HEK293 (cell line): ENCODE measurements around the gene ENTPD3.

Experiments
- CTCF ChIA-PET: fragments of 350-600 bp; formaldehyde crosslinking; extraction: SDS; loops from one replicate; lab custom pipeline; 2021; ENCODE audit warnings: antibody characterized with exemption; lab: Yijun Ruan, JAX
- POLR2A ChIA-PET: fragments of 300-600 bp; formaldehyde crosslinking; extraction: SDS; loops from one replicate; lab custom pipeline; 2020; ENCODE audit warnings: antibody characterized with exemption, inconsistent platforms; lab: Yijun Ruan, JAX
- H3K27ac ChIP-seq: fragments of 200-500 bp; sonication (Bioruptor generic); 2 replicates; pipeline ENCODE4 v1.5.1; 2014; ENCODE audit warnings: low read depth, low read length, control low read depth, inconsistent platforms; ENCODE audit errors: extremely low read depth
- H3K36me3 ChIP-seq, 2 experiments: fragments of 200-500 bp in 1 of 2; sonication (Bioruptor generic) in 1 of 2; 1 replicate in 1 of 2; 2 replicates in 1 of 2; pipeline ENCODE4 v1.5.1; 2014 to 2017; ENCODE audit warnings: inconsistent platforms in 2 of 2, low read length in 2 of 2; ENCODE audit not compliant: control insufficient read depth in 2 of 2, insufficient read depth in 1 of 2
- H3K4me1 ChIP-seq: fragments of 200-500 bp; sonication (Bioruptor generic); 2 replicates; pipeline ENCODE4 v1.5.1; 2014; ENCODE audit warnings: mild to moderate bottlenecking, low read length, inconsistent platforms; ENCODE audit not compliant: control insufficient read depth, insufficient read depth
- H3K4me3 ChIP-seq: 2 replicates; pipeline ENCODE4 v1.5.1; 2011; ENCODE audit warnings: low read depth, mild to moderate bottlenecking, control low read depth, low read length, moderate library complexity
- H3K9me3 ChIP-seq: fragments of 200-500 bp; sonication (Bioruptor generic); 2 replicates; pipeline ENCODE4 v1.5.1; 2014; ENCODE audit warnings: low read depth, low read length, inconsistent platforms; ENCODE audit not compliant: control insufficient read depth, insufficient read depth
- BCL11A ChIP-seq: fragments of 450-650 bp; formaldehyde crosslinking; IDR thresholded peaks from 2 replicates; pipeline ENCODE4 v1.5.1; 2016; ENCODE audit warnings: low read depth, missing biosample characterization, missing genetic modification characterization
- GFI1B ChIP-seq: fragments of 450-650 bp; formaldehyde crosslinking; IDR thresholded peaks from 2 replicates; pipeline ENCODE4 v1.5.1; 2016; ENCODE audit warnings: missing biosample characterization, missing genetic modification characterization
- KLF1 ChIP-seq: fragments of 450-650 bp; formaldehyde crosslinking; IDR thresholded peaks from 2 replicates; pipeline ENCODE4 v1.5.1; 2016; ENCODE audit warnings: missing biosample characterization, missing genetic modification characterization
- KLF16 ChIP-seq: fragments of 450-650 bp; formaldehyde crosslinking; IDR thresholded peaks from 2 replicates; pipeline ENCODE4 v1.5.1; 2017; ENCODE audit warnings: missing biosample characterization, missing genetic modification characterization
- MEIS1 ChIP-seq: sonication (generic); formaldehyde crosslinking; IDR thresholded peaks from 2 replicates; pipeline ENCODE4 v1.8.1; 2022; ENCODE audit warnings: missing genetic modification reagents, mild to moderate bottlenecking, borderline replicate concordance
- YY1 ChIP-seq: fragments of 450-650 bp; formaldehyde crosslinking; IDR thresholded peaks from 2 replicates; pipeline ENCODE4 v1.5.1; 2018; ENCODE audit warnings: missing biosample characterization, missing genetic modification characterization
- ZBTB6 ChIP-seq: fragments of 450-650 bp; formaldehyde crosslinking; IDR thresholded peaks from 2 replicates; pipeline ENCODE4 v1.5.1; 2017; ENCODE audit warnings: missing biosample characterization, missing genetic modification characterization
- ZFP3 ChIP-seq: fragments of 450-650 bp; formaldehyde crosslinking; IDR thresholded peaks from 2 replicates; pipeline ENCODE4 v1.5.1; 2016; ENCODE audit warnings: low read depth, missing biosample characterization, missing genetic modification characterization
- ZNF10 ChIP-seq: fragments of 450-650 bp; formaldehyde crosslinking; IDR thresholded peaks from 2 replicates; pipeline ENCODE4 v1.5.1; 2017; ENCODE audit warnings: missing biosample characterization, missing genetic modification characterization
- ZNF146 ChIP-seq: fragments of 450-650 bp; formaldehyde crosslinking; IDR thresholded peaks from 2 replicates; pipeline ENCODE4 v1.5.1; 2016; ENCODE audit warnings: missing biosample characterization, missing genetic modification characterization
- ZNF157 ChIP-seq: fragments of 450-650 bp; formaldehyde crosslinking; IDR thresholded peaks from 2 replicates; pipeline ENCODE4 v1.5.1; 2016; ENCODE audit warnings: missing biosample characterization, missing genetic modification characterization
- ZNF184 ChIP-seq: fragments of 450-650 bp; IDR thresholded peaks from 2 replicates; pipeline ENCODE4 v1.5.1; 2018; ENCODE audit warnings: missing biosample characterization, mild to moderate bottlenecking, missing genetic modification characterization
- ZNF2 ChIP-seq: fragments of 450-650 bp; formaldehyde crosslinking; IDR thresholded peaks from 2 replicates; pipeline ENCODE4 v1.5.1; 2016; ENCODE audit warnings: missing biosample characterization, missing genetic modification characterization
- ZNF324 ChIP-seq: fragments of 450-650 bp; formaldehyde crosslinking; IDR thresholded peaks from 2 replicates; pipeline ENCODE4 v1.5.1; 2016; ENCODE audit warnings: missing biosample characterization, missing genetic modification characterization
- ZNF366 ChIP-seq: fragments of 450-650 bp; formaldehyde crosslinking; conservative IDR thresholded peaks from 2 replicates; pipeline ENCODE4 v1.5.1; 2016; ENCODE audit warnings: missing biosample characterization, missing genetic modification characterization
- ZNF521 ChIP-seq: fragments of 450-650 bp; formaldehyde crosslinking; IDR thresholded peaks from 2 replicates; pipeline ENCODE4 v1.5.1; 2017; ENCODE audit warnings: missing biosample characterization, mild to moderate bottlenecking, missing genetic modification characterization
- ZNF530 ChIP-seq: fragments of 450-650 bp; formaldehyde crosslinking; IDR thresholded peaks from 2 replicates; pipeline ENCODE4 v1.5.1; 2016; ENCODE audit warnings: low read depth, missing biosample characterization, missing genetic modification characterization
- ZNF623 ChIP-seq: fragments of 450-650 bp; formaldehyde crosslinking; IDR thresholded peaks from 2 replicates; pipeline ENCODE4 v1.5.1; 2016; ENCODE audit warnings: missing biosample characterization, missing genetic modification characterization
- ZNF626 ChIP-seq: fragments of 450-650 bp; sonication (Bioruptor Pico); formaldehyde crosslinking; IDR thresholded peaks from 2 replicates; pipeline ENCODE4 v1.5.1; 2018; ENCODE audit warnings: missing biosample characterization, missing genetic modification characterization, inconsistent platforms
- ZXDB ChIP-seq: fragments of 450-650 bp; formaldehyde crosslinking; IDR thresholded peaks from 2 replicates; pipeline ENCODE4 v1.5.1; 2016; ENCODE audit warnings: missing biosample characterization, missing genetic modification characterization
- TF ChIP-seq, protein P1 (sequence below): fragments of 450-650 bp; formaldehyde crosslinking; IDR thresholded peaks from 2 replicates; pipeline ENCODE4 v1.5.1; 2016; ENCODE audit warnings: missing biosample characterization, missing genetic modification characterization
- TF ChIP-seq, protein P2 (sequence below): fragments of 450-650 bp; formaldehyde crosslinking; IDR thresholded peaks from 2 replicates; pipeline ENCODE4 v1.5.1; 2016; ENCODE audit warnings: missing biosample characterization, missing genetic modification characterization, low read depth
- TF ChIP-seq, protein P3 (sequence below): fragments of 450-650 bp; formaldehyde crosslinking; IDR thresholded peaks from 2 replicates; pipeline ENCODE4 v1.5.1; 2017; ENCODE audit warnings: missing biosample characterization, missing genetic modification characterization
- TF ChIP-seq, protein P4 (sequence below): fragments of 450-650 bp; formaldehyde crosslinking; IDR thresholded peaks from 2 replicates; pipeline ENCODE4 v1.5.1; 2016; ENCODE audit warnings: missing biosample characterization, missing genetic modification characterization
- TF ChIP-seq, protein P5 (sequence below): fragments of 450-650 bp; formaldehyde crosslinking; IDR thresholded peaks from 2 replicates; pipeline ENCODE4 v1.5.1; 2016; ENCODE audit warnings: missing biosample characterization, missing genetic modification characterization
- TF ChIP-seq, protein P6 (sequence below): fragments of 450-650 bp; formaldehyde crosslinking; IDR thresholded peaks from 2 replicates; pipeline ENCODE4 v1.5.1; 2016; ENCODE audit warnings: missing biosample characterization, missing genetic modification characterization

Gene ENTPD3

DNA sequence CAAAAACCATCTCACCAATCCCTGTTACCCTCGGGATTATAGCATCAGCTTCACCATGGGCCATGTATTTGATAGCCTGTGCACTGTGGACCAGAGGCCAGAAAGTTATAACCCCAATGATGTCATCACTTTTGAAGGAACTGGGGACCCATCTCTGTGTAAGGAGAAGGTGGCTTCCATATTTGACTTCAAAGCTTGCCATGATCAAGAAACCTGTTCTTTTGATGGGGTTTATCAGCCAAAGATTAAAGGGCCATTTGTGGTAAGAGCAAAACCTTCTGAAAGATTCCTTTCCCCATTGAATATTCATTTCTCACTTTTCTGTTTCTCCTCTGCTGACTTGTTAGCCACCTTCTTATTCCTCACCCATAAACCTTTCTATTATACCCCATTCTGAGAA lies 35.9 kb downstream of the ENTPD3 start:
- TF ChIP-seq, protein P1, sequence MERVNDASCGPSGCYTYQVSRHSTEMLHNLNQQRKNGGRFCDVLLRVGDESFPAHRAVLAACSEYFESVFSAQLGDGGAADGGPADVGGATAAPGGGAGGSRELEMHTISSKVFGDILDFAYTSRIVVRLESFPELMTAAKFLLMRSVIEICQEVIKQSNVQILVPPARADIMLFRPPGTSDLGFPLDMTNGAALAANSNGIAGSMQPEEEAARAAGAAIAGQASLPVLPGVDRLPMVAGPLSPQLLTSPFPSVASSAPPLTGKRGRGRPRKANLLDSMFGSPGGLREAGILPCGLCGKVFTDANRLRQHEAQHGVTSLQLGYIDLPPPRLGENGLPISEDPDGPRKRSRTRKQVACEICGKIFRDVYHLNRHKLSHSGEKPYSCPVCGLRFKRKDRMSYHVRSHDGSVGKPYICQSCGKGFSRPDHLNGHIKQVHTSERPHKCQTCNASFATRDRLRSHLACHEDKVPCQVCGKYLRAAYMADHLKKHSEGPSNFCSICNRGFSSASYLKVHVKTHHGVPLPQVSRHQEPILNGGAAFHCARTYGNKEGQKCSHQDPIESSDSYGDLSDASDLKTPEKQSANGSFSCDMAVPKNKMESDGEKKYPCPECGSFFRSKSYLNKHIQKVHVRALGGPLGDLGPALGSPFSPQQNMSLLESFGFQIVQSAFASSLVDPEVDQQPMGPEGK (tag by site-specific recombination), result no peak
- TF ChIP-seq, protein P2, sequence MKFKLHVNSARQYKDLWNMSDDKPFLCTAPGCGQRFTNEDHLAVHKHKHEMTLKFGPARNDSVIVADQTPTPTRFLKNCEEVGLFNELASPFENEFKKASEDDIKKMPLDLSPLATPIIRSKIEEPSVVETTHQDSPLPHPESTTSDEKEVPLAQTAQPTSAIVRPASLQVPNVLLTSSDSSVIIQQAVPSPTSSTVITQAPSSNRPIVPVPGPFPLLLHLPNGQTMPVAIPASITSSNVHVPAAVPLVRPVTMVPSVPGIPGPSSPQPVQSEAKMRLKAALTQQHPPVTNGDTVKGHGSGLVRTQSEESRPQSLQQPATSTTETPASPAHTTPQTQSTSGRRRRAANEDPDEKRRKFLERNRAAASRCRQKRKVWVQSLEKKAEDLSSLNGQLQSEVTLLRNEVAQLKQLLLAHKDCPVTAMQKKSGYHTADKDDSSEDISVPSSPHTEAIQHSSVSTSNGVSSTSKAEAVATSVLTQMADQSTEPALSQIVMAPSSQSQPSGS (tag by site-specific recombination), result no peak
- TF ChIP-seq ZBTB6 (tag by site-specific recombination) (no peak), ZNF626 (tag by site-specific recombination) (no peak), ZNF521 (tag by site-specific recombination) (no peak), BCL11A (tag by site-specific recombination) (no peak), YY1 (no peak), MEIS1 (CRISPR knock-in tag) (no peak), ZNF530 (no peak), ZNF157 (no peak), ZNF2 (tag by site-specific recombination) (no peak)
- TF ChIP-seq, protein P3, sequence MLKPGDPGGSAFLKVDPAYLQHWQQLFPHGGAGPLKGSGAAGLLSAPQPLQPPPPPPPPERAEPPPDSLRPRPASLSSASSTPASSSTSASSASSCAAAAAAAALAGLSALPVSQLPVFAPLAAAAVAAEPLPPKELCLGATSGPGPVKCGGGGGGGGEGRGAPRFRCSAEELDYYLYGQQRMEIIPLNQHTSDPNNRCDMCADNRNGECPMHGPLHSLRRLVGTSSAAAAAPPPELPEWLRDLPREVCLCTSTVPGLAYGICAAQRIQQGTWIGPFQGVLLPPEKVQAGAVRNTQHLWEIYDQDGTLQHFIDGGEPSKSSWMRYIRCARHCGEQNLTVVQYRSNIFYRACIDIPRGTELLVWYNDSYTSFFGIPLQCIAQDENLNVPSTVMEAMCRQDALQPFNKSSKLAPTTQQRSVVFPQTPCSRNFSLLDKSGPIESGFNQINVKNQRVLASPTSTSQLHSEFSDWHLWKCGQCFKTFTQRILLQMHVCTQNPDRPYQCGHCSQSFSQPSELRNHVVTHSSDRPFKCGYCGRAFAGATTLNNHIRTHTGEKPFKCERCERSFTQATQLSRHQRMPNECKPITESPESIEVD, result no peak

GRCh38 chr3:40427045-40427669 lies 40.2 kb downstream of the ENTPD3 start:
- H3K9me3 ChIP-seq, result no peaks in the 10 kb centered on the region
- H3K4me1 ChIP-seq, result no peaks in the 10 kb centered on the region
- CTCF ChIA-PET, result no interaction called here
- no peak overlapping the region for H3K27ac ChIP-seq
- no peaks in the 10 kb centered on the region for H3K36me3 ChIP-seq
- POLR2A ChIA-PET, result no interaction called here
- H3K4me3 ChIP-seq, result no peak overlapping the region
- TF ChIP-seq ZXDB, result no peak
- TF ChIP-seq ZNF157, result no peak
- no peak for TF ChIP-seq ZNF623 (tag by site-specific recombination)
- TF ChIP-seq ZNF184, result no peak
- no peak for TF ChIP-seq KLF1 (tag by site-specific recombination)
- no peak for TF ChIP-seq GFI1B (tag by site-specific recombination)
- TF ChIP-seq ZNF324 (tag by site-specific recombination), result no peak
- no peak for TF ChIP-seq ZNF2 (tag by site-specific recombination)
- TF ChIP-seq, protein P4, sequence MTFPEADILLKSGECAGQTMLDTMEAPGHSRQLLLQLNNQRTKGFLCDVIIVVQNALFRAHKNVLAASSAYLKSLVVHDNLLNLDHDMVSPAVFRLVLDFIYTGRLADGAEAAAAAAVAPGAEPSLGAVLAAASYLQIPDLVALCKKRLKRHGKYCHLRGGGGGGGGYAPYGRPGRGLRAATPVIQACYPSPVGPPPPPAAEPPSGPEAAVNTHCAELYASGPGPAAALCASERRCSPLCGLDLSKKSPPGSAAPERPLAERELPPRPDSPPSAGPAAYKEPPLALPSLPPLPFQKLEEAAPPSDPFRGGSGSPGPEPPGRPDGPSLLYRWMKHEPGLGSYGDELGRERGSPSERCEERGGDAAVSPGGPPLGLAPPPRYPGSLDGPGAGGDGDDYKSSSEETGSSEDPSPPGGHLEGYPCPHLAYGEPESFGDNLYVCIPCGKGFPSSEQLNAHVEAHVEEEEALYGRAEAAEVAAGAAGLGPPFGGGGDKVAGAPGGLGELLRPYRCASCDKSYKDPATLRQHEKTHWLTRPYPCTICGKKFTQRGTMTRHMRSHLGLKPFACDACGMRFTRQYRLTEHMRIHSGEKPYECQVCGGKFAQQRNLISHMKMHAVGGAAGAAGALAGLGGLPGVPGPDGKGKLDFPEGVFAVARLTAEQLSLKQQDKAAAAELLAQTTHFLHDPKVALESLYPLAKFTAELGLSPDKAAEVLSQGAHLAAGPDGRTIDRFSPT, result no peak
- TF ChIP-seq, protein P5, sequence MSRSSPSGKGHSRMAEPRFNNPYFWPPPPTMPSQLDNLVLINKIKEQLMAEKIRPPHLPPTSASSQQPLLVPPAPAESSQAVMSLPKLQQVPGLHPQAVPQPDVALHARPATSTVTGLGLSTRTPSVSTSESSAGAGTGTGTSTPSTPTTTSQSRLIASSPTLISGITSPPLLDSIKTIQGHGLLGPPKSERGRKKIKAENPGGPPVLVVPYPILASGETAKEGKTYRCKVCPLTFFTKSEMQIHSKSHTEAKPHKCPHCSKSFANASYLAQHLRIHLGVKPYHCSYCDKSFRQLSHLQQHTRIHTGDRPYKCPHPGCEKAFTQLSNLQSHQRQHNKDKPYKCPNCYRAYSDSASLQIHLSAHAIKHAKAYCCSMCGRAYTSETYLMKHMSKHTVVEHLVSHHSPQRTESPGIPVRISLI, result no peak
- TF ChIP-seq ZNF10 (tag by site-specific recombination), result no peak
- no peak for TF ChIP-seq ZNF626 (tag by site-specific recombination)
- TF ChIP-seq, protein P6, sequence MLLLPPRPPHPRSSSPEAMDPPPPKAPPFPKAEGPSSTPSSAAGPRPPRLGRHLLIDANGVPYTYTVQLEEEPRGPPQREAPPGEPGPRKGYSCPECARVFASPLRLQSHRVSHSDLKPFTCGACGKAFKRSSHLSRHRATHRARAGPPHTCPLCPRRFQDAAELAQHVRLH (tag by site-specific recombination), result no peak
- no peak for TF ChIP-seq ZNF146 (tag by site-specific recombination)
- TF ChIP-seq ZNF366 (tag by site-specific recombination), result no peak
- TF ChIP-seq ZFP3 (tag by site-specific recombination), result no peak
- no peak for TF ChIP-seq KLF16 (tag by site-specific recombination)

More for the DNA sequence above, 35.9 kb downstream of the ENTPD3 start:
- H3K36me3 ChIP-seq, result no peaks in the 10 kb centered on the region
- H3K27ac ChIP-seq, result no peak overlapping the region
- ChIA-PET CTCF (no interaction called here), POLR2A (no interaction called here)
- no peak overlapping the region for H3K4me3 ChIP-seq
- H3K9me3 ChIP-seq, result no peaks in the 10 kb centered on the region
- H3K4me1 ChIP-seq, result no peaks in the 10 kb centered on the region
